HG02642 (cell line): ENCODE results near the gene EXOSC5.
"Not testable (repeated sequence)": the region's sequence is repeated elsewhere in the genome, so short reads cannot be mapped to it uniquely, and the experiment has no call there.

Experiments
- ATAC-seq: cut with Tn5 transposase; IDR thresholded peaks from one replicate; pipeline ENCODE4 v1.9.1; 2021; ENCODE audit warnings: mild to moderate bottlenecking; ENCODE audit not compliant: unreplicated experiment, poor library complexity

Gene EXOSC5

GRCh38 chr19:41397086-41398049 lies at the start of gene EXOSC5, which contains the start of gene BCKDHA:
TSS of gene EXOSC5 (minus strand) at chr19:41397359. CDS start at chr19:41397328, 31 bp downstream.
TSS of gene BCKDHA (plus strand) at chr19:41397818. CDS start at chr19:41397828, 10 bp downstream.
- ATAC-seq: peak; percentile 92

GRCh38 chr19:41445575-41445974 lies 48.4 kb upstream of the EXOSC5 start:
- ATAC-seq: no peak

DNA sequence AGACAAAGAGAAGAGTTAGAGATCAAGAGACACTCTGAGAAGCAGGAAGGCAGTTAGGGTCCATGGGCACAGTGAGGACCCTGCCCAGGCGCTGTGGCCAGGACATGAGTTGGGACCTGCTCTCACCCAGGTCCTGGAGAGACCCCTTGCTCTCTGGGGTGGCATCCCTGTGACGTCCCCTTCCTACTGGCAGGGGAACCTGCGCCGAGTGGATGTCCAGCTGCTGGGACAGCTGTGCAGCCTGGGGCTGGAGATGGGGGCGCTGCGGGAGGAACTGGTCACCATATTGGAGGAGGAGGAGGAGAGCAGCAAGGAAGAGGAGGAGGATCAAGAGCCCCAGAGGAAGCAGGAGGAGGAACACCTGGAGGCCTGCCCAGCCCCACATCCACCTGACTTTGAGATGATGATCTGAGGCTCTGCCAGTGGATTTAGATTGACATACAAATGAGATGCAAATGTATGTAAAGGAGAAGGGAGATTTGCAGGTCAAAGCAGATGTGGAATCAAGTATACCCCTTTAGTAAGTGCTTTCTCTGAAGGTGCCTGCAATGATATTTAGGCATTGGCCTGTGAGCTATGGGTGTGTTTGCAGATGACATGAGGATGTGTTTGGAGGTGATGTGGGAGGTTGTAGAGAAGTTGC lies 46.8 kb upstream of the EXOSC5 start:
- ATAC-seq: no peak

- ATAC-seq: no peak
Observed at GRCh38 chr19:41442473-41443355, 45.6 kb upstream of the EXOSC5 start, which contains the start of gene ERICH4. TSS of gene ERICH4 (plus strand) at chr19:41443156. CDS start at chr19:41443170, 14 bp downstream.

- ATAC-seq: no peak
Observed at GRCh38 chr19:41441321-41441945, 44.3 kb upstream of the EXOSC5 start.

DNA sequence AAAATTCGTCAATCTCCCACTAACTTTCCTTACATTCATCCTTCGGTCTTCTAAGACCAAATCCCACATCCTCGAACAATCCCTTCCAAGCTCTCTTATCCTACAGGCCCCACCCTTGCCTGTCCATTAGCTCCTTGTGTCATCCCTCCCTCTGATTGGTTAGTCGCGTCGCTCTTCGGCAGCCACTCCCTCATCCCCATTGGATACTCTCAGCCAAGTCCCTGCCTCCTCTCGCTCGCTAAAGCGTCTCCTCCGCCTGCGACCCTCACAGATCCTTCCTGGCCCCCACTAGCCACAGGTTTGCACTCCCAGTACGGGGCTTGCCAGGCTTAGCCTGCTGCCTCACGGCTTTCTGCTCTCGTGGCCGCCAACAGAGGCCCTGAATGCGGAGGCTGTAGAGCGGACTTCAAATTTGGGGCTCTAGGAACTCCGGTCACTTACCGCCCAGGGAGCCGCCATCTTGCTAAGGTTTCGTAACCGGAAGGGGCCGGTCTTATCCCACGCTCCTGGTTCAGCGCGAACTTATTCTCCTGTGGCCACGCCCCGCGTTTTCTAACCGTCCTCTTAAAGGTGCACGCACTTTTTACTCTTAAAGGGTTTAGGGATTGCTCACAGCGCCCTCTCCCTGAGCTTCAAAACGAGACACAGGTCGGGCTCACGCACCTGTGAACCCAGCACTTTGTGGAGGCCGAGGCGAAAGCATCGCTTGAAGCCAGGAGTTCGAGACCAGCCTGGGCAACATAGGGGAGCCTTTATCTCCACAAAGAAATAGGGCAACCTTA lies 42.5 kb upstream of the EXOSC5 start, which contains the start of gene DMAC2:
Gene DMAC2, minus strand, starts transcription at position 472 of the 782 bp plus-strand sequence. Its CDS starts 13 bp downstream, at position 459.
- ATAC-seq: peak; percentile 87

DNA sequence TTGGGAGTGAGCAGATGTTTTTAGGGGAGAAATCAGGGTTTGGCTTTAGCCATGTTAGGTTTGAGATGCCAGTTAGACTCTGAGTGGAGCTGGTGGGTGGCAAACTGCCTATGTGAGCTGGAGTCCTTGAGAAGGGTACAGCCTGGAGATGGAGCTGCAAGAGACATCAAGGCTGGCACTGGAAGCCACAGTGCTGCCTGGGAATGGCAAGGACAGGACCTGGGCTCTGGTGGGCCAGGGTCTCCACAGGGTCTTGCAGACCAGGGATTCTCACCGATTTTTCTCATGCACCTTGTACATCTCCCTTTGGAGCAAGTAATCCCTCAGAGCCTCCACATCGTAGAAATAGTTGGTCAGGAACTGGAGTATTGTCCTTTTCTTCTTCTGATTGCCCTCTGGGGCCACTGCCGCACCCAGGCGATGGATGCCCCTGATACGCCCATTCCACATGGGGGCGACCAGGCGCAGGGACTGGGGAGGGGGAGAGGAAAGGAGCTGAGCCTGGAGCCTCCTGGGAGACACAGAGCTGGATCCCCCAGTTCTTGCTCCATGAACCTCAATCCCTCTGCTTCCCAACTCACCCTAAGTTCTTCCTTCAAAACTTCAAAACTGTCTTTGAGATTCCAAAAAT lies 40.9 kb upstream of the EXOSC5 start:
- ATAC-seq: no peak

DNA sequence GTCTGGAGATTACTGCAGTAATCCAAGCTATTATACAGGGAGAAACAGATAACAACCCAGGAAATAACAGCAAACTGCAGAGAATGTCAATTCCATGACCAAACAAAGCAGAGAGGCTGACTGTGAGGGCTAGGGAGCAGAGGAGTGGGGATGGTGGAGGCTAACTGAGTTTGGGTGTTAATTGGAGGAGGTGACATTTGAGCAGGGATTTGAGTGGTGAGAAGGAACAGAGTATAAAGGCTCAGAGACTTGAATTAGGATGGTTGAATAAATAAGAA lies 39.5 kb upstream of the EXOSC5 start:
- no peak for ATAC-seq

- ATAC-seq: no peak
Observed at GRCh38 chr19:41435936-41436673, 38.9 kb upstream of the EXOSC5 start.

DNA sequence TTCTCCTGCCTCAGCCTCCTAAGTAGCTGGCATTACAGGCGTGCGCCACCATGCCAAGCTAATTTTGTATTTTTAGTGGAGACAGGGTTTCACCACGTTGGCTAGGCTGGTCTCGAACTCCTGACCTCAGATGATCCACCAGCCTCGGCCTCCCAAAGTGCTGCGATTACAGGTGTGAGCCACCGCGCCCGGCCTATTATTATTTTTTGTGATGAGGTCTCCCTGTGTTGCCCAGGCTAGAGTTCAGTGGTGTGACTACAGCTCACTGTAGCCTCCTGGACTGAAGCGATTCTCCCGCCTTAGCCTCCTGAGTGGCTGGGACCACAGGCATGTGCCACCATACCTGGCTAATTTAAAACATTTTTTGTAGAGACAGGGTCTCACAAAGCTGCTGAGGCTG lies 38.2 kb upstream of the EXOSC5 start:
- ATAC-seq: not testable (repeated sequence)

GRCh38 chr19:41434450-41434849 lies 37.3 kb upstream of the EXOSC5 start:
- ATAC-seq: no peak

GRCh38 chr19:41433171-41433570 lies 36.0 kb upstream of the EXOSC5 start:
- ATAC-seq: no peak

DNA sequence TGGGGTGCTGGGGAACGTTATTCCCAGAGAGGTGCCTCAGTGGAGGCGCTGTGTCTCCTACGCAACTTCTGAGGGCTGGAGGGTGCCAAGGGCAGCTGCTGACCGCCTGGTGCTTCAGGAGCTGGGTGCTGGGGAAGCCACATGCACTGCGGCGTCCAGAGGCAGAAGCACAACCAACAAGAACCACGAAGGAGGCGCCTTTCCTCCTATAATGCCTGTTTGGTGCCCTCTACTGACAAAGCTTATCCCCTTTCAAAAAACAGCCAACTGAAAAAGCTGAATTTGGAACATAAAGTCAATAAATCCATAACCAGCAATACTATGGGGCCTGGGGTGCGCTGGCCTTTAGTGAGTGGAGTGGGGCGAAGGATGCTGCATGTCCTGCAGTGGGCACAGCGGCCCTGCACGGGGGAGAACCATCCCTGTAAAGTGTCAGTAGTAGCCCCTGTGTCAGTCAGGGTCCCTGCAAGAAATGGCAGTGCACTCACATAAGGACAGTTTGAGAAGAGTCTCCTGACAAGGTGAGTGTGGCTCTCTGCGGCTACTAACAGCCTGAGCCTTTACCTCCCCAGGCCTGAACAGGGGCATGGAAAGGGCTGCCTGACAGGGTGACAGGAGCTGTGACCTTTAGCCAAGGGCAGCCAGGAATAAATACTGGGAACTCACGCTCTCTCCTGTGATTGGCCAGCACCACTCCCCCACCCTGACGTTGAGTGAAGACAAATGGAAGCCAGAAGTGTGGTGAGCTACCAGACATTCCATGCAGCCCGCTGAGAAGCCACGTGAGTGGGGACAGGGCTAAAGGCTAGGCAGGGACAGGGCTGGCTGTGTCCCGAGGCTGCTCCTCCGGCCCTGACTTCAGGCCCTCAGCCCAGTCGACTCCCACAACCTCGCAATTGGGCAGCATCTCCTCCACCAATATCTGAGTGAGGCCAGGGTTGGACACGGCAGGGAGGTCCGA lies 34.5 kb upstream of the EXOSC5 start:
- no peak for ATAC-seq

GRCh38 chr19:41430922-41431321 lies 33.8 kb upstream of the EXOSC5 start:
- no peak for ATAC-seq

DNA sequence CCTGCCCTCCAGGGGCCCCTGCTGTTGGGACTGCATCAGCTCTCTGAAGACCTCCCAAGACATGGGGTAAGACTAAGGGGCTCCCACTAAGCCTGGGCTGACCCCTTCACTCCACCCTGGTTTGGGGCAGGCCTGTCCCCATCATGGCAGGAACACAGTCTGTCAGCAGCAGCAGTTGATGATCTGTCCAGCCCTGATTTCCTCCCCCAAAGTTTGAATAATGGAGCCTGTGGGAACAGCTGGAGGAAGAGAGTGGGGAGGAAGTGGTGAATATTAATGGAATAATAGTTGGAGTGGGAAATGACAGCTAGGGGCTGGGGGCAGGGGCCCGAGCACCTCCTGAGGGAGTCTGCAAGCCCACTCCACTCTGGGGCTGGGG lies 31.3 kb upstream of the EXOSC5 start:
- ATAC-seq: no peak

DNA sequence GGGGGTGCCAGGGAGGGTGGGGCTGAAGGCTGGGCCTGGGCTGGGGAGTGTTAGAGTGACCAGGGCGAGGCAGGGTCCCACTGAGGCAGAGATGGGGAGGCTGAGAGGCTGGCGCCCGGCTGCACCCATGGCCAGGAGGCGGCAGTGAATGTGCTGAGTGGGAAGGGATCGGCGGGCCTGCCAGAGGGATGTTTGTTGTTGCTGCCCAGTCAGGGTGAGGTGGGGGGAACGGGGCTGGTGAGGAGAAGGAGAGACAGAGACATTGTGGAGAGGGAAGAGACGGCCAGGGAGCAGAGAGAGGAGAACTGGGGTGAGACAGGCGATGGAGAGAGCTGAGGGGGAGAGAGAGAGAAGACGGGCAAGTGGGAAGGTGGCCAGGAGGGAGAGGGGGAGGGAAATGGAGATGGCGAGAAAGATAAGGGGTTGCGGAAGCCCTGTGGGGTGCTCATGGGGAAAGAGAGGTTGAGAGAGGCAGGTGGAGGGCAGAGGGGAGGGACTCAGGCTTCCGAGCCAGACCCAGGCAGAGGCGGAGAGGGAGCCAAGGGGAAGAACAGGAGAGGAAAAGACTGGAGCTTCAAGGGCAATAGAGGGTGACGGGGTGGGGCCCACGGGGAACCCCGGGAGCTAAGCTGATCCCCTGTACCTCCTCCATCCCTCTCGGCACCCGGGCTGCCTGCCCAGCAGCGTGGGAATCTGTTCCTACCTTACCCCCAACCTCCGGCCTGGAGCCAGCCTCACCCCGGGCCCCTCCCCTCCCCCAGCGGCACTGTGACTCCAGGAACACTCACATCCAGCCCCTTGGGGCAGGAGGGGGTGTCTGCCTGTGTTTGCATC lies 30.7 kb upstream of the EXOSC5 start:
- no peak for ATAC-seq
